Measurements from ENCODE around the gene TBL3. TPM values are rescaled to one million over a fixed set of nuclear protein-coding genes. Genes with fewer than 3 reads are reported as not detected.
A peak's percentile ranks its signal among the peaks of the same experiment; 100 is the strongest.

TBL3 gene
- total and polyA plus RNA-seq, 12 donors: 18.5 to 71.1 (median 22.3) TPM

GRCh38 chr16:1941162-1942046 lies 30.4 kb upstream of the TBL3 start:
- DNase-seq (no peak), ATAC-seq (no peak)
- H3K9me3 ChIP-seq: no peaks in the 10 kb centered on the region
- H3K27me3 ChIP-seq: no peaks in the 10 kb centered on the region
- H3K36me3 ChIP-seq: peaks cover 0 to 45% (median 23%) of the 10 kb centered on the region in 9 donors
- intact Hi-C loops (cut with DNase I): no loop called here
- peak in 2 of 9 donors; percentile 12 to 33 for TF ChIP-seq CTCF (IDR thresholded peaks at IDR 0.05)
- peak overlapping the region in 8 of 10 donors; percentile 4 to 88 (median 80) for H3K27ac ChIP-seq
- peak overlapping the region in 8 of 10 donors; percentile 50 to 87 (median 74) for H3K4me3 ChIP-seq
- WGBS, 2 donors: 85 to 86% methylated on average over 30 of the region's 30 CpGs
- H3K4me1 ChIP-seq: peaks cover 8 to 46% (median 17%) of the 10 kb centered on the region in 9 donors

GRCh38 chr16:1942047-1942809 lies 29.6 kb upstream of the TBL3 start:
- WGBS, 2 donors: 16 to 22% methylated on average over 15 to 17 of the region's 17 CpGs
- intact Hi-C loops (cut with DNase I): no loop called here
- Histone ChIP-seq H3K9me3 (no peaks in the 10 kb centered on the region), H3K27me3 (no peaks in the 10 kb centered on the region), H3K27ac (peak overlapping the region; percentile 15 to 88 (median 81)), H3K4me3 (peak overlapping the region; percentile 50 to 87 (median 69)), H3K36me3 (peaks cover 0 to 41% (median 23%) of the 10 kb centered on the region in 9 donors), H3K4me1 (peaks cover 8 to 45% (median 17%) of the 10 kb centered on the region in 9 donors)
- ATAC-seq (peak in 7 of 8 donors; percentile 2 to 21 (median 15)), DNase-seq (no peak)
- no peak for TF ChIP-seq CTCF (IDR thresholded peaks at IDR 0.05)

- ATAC-seq (peak; percentile 90 to 97 (median 96)), DNase-seq (peak; percentile 100)
- 2 to 3% methylated on average over 66 to 77 of the region's 77 CpGs for WGBS, 2 donors
- intact Hi-C loops (cut with DNase I): no loop called here
- H3K27me3 ChIP-seq: no peaks in the 10 kb centered on the region
- peaks cover 8 to 36% (median 17%) of the 10 kb centered on the region in 9 donors for H3K4me1 ChIP-seq
- peaks cover 0 to 33% (median 17%) of the 10 kb centered on the region in 9 donors for H3K36me3 ChIP-seq
- H3K4me3 ChIP-seq: peak within 1 kb of the TSS; percentile 50 to 87 (median 69)
- no peaks in the 10 kb centered on the region for H3K9me3 ChIP-seq
- peak within 1 kb of the TSS; percentile 15 to 88 (median 81) for H3K27ac ChIP-seq
- TF ChIP-seq CTCF (IDR thresholded peaks at IDR 0.05): peak in 1 of 9 donors; percentile 22
Measured at GRCh38 chr16:1942810-1943726, 28.8 kb upstream of the TBL3 start, which contains the start of gene MSRB1. TSS of gene MSRB1 (minus strand) at chr16:1943199. CDS start at chr16:1943156, 43 bp downstream.
